ENCODE measurements around the gene FRMD4A.

FRMD4A gene

GRCh38 chr10:14010769-14011574 lies 319.8 kb downstream of the FRMD4A start:
- no peak for TF ChIP-seq EZH2phosphoT487 (conservative IDR thresholded peaks at IDR 0.05; ENCODE audit: low read length)
- no peak for TF ChIP-seq CTCF (IDR thresholded peaks at IDR 0.05; ENCODE audit: insufficient read depth, low read length, poor library complexity, severe bottlenecking)
- Histone ChIP-seq H2AFZ (ENCODE audit: low read depth, low read length, severe bottlenecking) (no peak overlapping the region), H3K9me3 (ENCODE audit: insufficient read depth, low read length) (no peaks in the 10 kb centered on the region), H3F3A (ENCODE audit: insufficient read depth) (no peaks in the 10 kb centered on the region), H3K27ac (ENCODE audit: low read depth, low read length) (no peak overlapping the region), H3K79me2 (ENCODE audit: insufficient read depth, low read length) (no peaks in the 10 kb centered on the region), H4K20me1 (ENCODE audit: low read depth, low read length) (no peaks in the 10 kb centered on the region), H3K4me2 (ENCODE audit: low read depth, low read length, poor library complexity, severe bottlenecking) (no peak overlapping the region), H3K9me2 (replicated peaks; ENCODE audit: insufficient read depth, low read length) (no peaks in the 10 kb centered on the region), H3K4me3 (ENCODE audit: insufficient read depth, low read length, poor library complexity, severe bottlenecking) (no peak overlapping the region), H3K27me3 (ENCODE audit: low read length) (no peaks in the 10 kb centered on the region), H3K36me3 (ENCODE audit: low read length) (no peaks in the 10 kb centered on the region), H3K9ac (ENCODE audit: low read length) (no peak overlapping the region)

GRCh38 chr10:14010101-14010558 lies 320.6 kb downstream of the FRMD4A start:
- TF ChIP-seq CTCF (IDR thresholded peaks at IDR 0.05; ENCODE audit: insufficient read depth, low read length, poor library complexity, severe bottlenecking) (no peak), EZH2phosphoT487 (conservative IDR thresholded peaks at IDR 0.05; ENCODE audit: low read length) (no peak)
- Histone ChIP-seq H3K9me3 (ENCODE audit: insufficient read depth, low read length) (no peaks in the 10 kb centered on the region), H3K4me2 (ENCODE audit: low read depth, low read length, poor library complexity, severe bottlenecking) (peak overlapping the region; percentile 55), H3K27ac (ENCODE audit: low read depth, low read length) (no peak overlapping the region), H3K27me3 (ENCODE audit: low read length) (no peaks in the 10 kb centered on the region), H3K79me2 (ENCODE audit: insufficient read depth, low read length) (no peaks in the 10 kb centered on the region), H3K4me3 (ENCODE audit: insufficient read depth, low read length, poor library complexity, severe bottlenecking) (no peak overlapping the region), H4K20me1 (ENCODE audit: low read depth, low read length) (no peaks in the 10 kb centered on the region), H3F3A (ENCODE audit: insufficient read depth) (no peaks in the 10 kb centered on the region), H2AFZ (ENCODE audit: low read depth, low read length, severe bottlenecking) (no peak overlapping the region), H3K9me2 (replicated peaks; ENCODE audit: insufficient read depth, low read length) (no peaks in the 10 kb centered on the region), H3K9ac (ENCODE audit: low read length) (peak overlapping the region; percentile 30; the same call in 1 of the 2 replicates), H3K36me3 (ENCODE audit: low read length) (no peaks in the 10 kb centered on the region)

- Histone ChIP-seq H4K20me1 (ENCODE audit: low read depth, low read length) (no peaks in the 10 kb centered on the region), H3K9ac (ENCODE audit: low read length) (peak overlapping the region; percentile 30), H2AFZ (ENCODE audit: low read depth, low read length, severe bottlenecking) (no peak overlapping the region), H3K9me2 (replicated peaks; ENCODE audit: insufficient read depth, low read length) (no peaks in the 10 kb centered on the region), H3K4me3 (ENCODE audit: insufficient read depth, low read length, poor library complexity, severe bottlenecking) (no peak overlapping the region), H3K36me3 (ENCODE audit: low read length) (no peaks in the 10 kb centered on the region), H3F3A (ENCODE audit: insufficient read depth) (no peaks in the 10 kb centered on the region), H3K79me2 (ENCODE audit: insufficient read depth, low read length) (no peaks in the 10 kb centered on the region), H3K27me3 (ENCODE audit: low read length) (no peaks in the 10 kb centered on the region), H3K27ac (ENCODE audit: low read depth, low read length) (peak overlapping the region; percentile 48), H3K9me3 (ENCODE audit: insufficient read depth, low read length) (no peaks in the 10 kb centered on the region), H3K4me2 (ENCODE audit: low read depth, low read length, poor library complexity, severe bottlenecking) (peak overlapping the region; percentile 55)
- TF ChIP-seq EZH2phosphoT487 (conservative IDR thresholded peaks at IDR 0.05; ENCODE audit: low read length): no peak
- TF ChIP-seq CTCF (IDR thresholded peaks at IDR 0.05; ENCODE audit: insufficient read depth, low read length, poor library complexity, severe bottlenecking): no peak
These were observed 321.2 kb downstream of the FRMD4A start for GRCh38 chr10:14009371-14010100.

Data from SU-DHL-6 (cell line).